ENCODE measurements around the gene TEX28.
"Not testable (repeated sequence)": the region's sequence is repeated elsewhere in the genome, so short reads cannot be mapped to it uniquely, and the experiment has no call there.

DNA sequence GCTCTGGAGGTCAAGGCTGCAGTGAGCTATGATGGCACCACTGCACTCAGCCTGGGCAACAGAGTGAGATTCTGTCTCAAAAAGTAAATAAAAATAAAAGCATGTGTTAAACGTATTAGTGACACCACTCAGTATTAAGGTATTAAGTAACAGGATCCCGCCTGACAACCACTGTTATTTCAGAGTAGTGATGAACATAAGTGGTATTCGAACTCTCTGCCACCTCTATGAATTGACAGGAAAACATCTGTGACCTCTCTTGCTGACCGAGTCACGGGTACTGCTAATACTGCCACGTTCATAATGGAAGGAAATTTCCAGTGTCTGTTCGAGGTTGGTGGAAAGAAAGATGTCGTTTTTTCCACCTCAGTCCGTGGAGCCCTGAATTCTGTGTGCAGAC lies 68.2 kb downstream of the TEX28 start:
- TF ChIP-seq CTCF (IDR thresholded peaks at IDR 0.05; ENCODE audit: insufficient read depth, low read depth, low read length); EZH2 (IDR thresholded peaks at IDR 0.05; ENCODE audit: insufficient read depth, low read length): not testable (repeated sequence)

Data from astrocyte (in vitro differentiated cells and primary cell).